Hypothalamus (tissue), 51 donors: ENCODE data around the gene ARRDC2.
A peak's percentile ranks its signal among the peaks of the same experiment; 100 is the strongest.
"Not testable (repeated sequence)": the region's sequence is repeated elsewhere in the genome, so short reads cannot be mapped to it uniquely, and the experiment has no call there.

ENCODE experiments used
- DNase-seq, 51 donors: peaks; one replicate each; lab custom pipeline; 2025; lab: John Stamatoyannopoulos, UW

Gene ARRDC2

GRCh38 chr19:17988161-17988560, 19.8 kb upstream of the ARRDC2 start:
- no peak for DNase-seq

- DNase-seq: no peak
These were observed 18.4 kb upstream of the ARRDC2 start for GRCh38 chr19:17989425-17990094.

GRCh38 chr19:17993076-17993813, 14.7 kb upstream of the ARRDC2 start:
- no peak for DNase-seq

- DNase-seq: peak in 50 of 51 donors; percentile 21 to 92 (median 70)
These were observed 11.1 kb upstream of the ARRDC2 start for GRCh38 chr19:17996826-17997316.

GRCh38 chr19:17997969-17998826, 9.8 kb upstream of the ARRDC2 start:
- DNase-seq: no peak

GRCh38 chr19:17998827-17999150, 9.2 kb upstream of the ARRDC2 start:
- no peak for DNase-seq

- DNase-seq: no peak
These were observed 8.1 kb upstream of the ARRDC2 start for GRCh38 chr19:17999684-18000479.

GRCh38 chr19:18000480-18000914, 7.5 kb upstream of the ARRDC2 start:
- peak in 1 of 51 donors; percentile 71 for DNase-seq

GRCh38 chr19:18000915-18001776, 6.8 kb upstream of the ARRDC2 start:
- DNase-seq: peak in 39 of 51 donors; percentile 15 to 79 (median 46)

GRCh38 chr19:18001777-18002345, 6.1 kb upstream of the ARRDC2 start:
- no peak for DNase-seq

GRCh38 chr19:18002347-18002850, 5.6 kb upstream of the ARRDC2 start:
- DNase-seq: peak in 2 of 51 donors; percentile 8 to 11

GRCh38 chr19:18005750-18006149, 2.2 kb upstream of the ARRDC2 start:
- DNase-seq: not testable (repeated sequence)

- peak in 49 of 51 donors; percentile 19 to 92 (median 72) for DNase-seq
These were observed 690 bp upstream of the ARRDC2 start for GRCh38 chr19:18007044-18007916.

GRCh38 chr19:18008814-18009213, 844 bp downstream of the ARRDC2 start:
- DNase-seq: peak in 2 of 51 donors; percentile 40 to 51

- DNase-seq: peak in 1 of 51 donors; percentile 3
These were observed 1.6 kb downstream of the ARRDC2 start for GRCh38 chr19:18009412-18010066.

GRCh38 chr19:18010149-18010548, 2.2 kb downstream of the ARRDC2 start:
- peak in 1 of 51 donors; percentile 25 for DNase-seq
